Measurements from ENCODE around the gene VEGFA. TPM values are rescaled to one million over a fixed set of nuclear protein-coding genes. Genes with fewer than 3 reads are reported as not detected.

The VEGFA gene
- total RNA-seq, 2 experiments from 2014 or later = 64.6 to 72.8 TPM

DNA sequence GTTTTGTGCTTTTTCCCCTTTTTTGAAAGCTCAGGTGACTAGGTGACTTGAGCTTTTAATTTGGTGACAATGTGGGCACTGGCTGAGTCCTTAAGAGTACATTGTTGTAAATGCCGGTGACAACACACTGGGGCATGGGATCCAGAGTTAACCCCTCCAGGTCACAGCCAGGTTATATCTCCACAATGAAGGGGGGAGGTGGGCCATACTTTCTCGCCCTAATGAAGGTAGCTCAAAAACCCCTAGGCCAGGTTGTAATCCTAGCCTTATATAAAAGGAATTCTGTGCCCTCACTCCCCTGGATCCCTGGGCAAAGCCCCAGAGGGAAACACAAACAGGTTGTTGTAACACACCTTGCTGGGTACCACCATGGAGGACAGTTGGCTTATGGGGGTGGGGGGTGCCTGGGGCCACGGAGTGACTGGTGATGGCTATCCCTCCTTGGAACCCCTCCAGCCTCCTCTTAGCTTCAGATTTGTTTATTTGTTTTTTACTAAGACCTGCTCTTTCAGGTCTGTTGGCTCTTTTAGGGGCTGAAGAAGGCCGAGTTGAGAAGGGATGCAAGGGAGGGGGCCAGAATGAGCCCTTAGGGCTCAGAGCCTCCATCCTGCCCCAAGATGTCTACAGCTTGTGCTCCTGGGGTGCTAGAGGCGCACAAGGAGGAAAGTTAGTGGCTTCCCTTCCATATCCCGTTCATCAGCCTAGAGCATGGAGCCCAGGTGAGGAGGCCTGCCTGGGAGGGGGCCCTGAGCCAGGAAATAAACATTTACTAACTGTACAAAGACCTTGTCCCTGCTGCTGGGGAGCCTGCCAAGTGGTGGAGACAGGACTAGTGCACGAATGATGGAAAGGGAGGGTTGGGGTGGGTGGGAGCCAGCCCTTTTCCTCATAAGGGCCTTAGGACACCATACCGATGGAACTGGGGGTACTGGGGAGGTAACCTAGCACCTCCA is 2.2 kb upstream of the VEGFA start:
- ChIA-PET POLR2A (interaction anchor here (0.9 kb wide), 1 partner anchor 47 kb away, joined by 4 read pairs; no protein-coding TSS in a partner anchor), CTCF (interaction anchor here (0.6 to 4.4 kb wide), 21 partner anchors 15 to 404 kb away, joined by 3 to 46 read pairs (median 4); partner anchors contain the start of gene MRPS18A)
- DNase-seq = no peak
- Mint-ChIP-seq H3K4me1 (peaks cover 9% of the 10 kb centered on the region), H3K36me3 (ENCODE audit: low read depth) (peaks cover 12% of the 10 kb centered on the region), H3K27me3 (no peaks in the 10 kb centered on the region), H3K9me3 (ENCODE audit: low read depth) (no peaks in the 10 kb centered on the region), H3K27ac (no peak overlapping the region), H3K4me3 (no peak overlapping the region)
- ATAC-seq = no peak
- intact Hi-C loops (cut with DNase I, micrococcal nuclease) = loop anchor here in 1 of 2 experiments (5.0 kb wide), 1 partner anchor 81 kb away; the partner anchor contains the start of gene MRPS18A

DNA sequence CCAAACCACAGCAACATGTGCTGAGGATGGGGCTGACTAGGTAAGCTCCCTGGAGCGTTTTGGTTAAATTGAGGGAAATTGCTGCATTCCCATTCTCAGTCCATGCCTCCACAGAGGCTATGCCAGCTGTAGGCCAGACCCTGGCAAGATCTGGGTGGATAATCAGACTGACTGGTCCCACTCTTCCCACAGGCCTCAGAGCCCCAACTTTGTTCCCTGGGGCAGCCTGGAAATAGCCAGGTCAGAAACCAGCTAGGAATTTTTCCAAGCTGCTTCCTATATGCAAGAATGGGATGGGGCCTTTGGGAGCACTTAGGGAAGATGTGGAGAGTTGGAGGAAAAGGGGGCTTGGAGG is 1.5 kb upstream of the VEGFA start:
- H3K9me3 Mint-ChIP-seq (ENCODE audit: low read depth) = no peaks in the 10 kb centered on the region
- H3K4me3 Mint-ChIP-seq = no peak overlapping the region
- intact Hi-C loops (cut with DNase I, micrococcal nuclease) = loop anchor here in 1 of 2 experiments (5.0 kb wide), 1 partner anchor 81 kb away; the partner anchor contains the start of gene MRPS18A
- H3K36me3 Mint-ChIP-seq (ENCODE audit: low read depth) = peaks cover 18% of the 10 kb centered on the region
- peaks cover 16% of the 10 kb centered on the region for H3K4me1 Mint-ChIP-seq
- POLR2A ChIA-PET = interaction anchor here (0.9 kb wide), 1 partner anchor 47 kb away, joined by 4 read pairs; no protein-coding TSS in a partner anchor
- DNase-seq = no peak
- no peak overlapping the region for H3K27ac Mint-ChIP-seq
- CTCF ChIA-PET = interaction anchor here (0.6 to 4.4 kb wide), 20 partner anchors 8 to 619 kb away, joined by 3 to 46 read pairs (median 4); partner anchors contain the start of genes CDC5L and MRPS18A
- ATAC-seq = no peak
- peaks cover 3% of the 10 kb centered on the region for H3K27me3 Mint-ChIP-seq

DNA sequence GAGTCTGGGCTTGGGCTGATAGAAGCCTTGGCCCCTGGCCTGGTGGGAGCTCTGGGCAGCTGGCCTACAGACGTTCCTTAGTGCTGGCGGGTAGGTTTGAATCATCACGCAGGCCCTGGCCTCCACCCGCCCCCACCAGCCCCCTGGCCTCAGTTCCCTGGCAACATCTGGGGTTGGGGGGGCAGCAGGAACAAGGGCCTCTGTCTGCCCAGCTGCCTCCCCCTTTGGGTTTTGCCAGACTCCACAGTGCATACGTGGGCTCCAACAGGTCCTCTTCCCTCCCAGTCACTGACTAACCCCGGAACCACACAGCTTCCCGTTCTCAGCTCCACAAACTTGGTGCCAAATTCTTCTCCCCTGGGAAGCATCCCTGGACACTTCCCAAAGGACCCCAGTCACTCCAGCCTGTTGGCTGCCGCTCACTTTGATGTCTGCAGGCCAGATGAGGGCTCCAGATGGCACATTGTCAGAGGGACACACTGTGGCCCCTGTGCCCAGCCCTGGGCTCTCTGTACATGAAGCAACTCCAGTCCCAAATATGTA is 957 bp upstream of the VEGFA start:
- peaks cover 18% of the 10 kb centered on the region for H3K36me3 Mint-ChIP-seq (ENCODE audit: low read depth)
- H3K27me3 Mint-ChIP-seq = peaks cover 4% of the 10 kb centered on the region
- H3K4me3 Mint-ChIP-seq = peak overlapping the region; percentile 96
- H3K4me1 Mint-ChIP-seq = peaks cover 13% of the 10 kb centered on the region
- intact Hi-C loops (cut with DNase I, micrococcal nuclease) = loop anchor here (1.0 to 5.0 kb wide), 6 partner anchors 69 to 310 kb away; partner anchors contain the start of gene MRPS18A (in 1 of the 2)
- no peaks in the 10 kb centered on the region for H3K9me3 Mint-ChIP-seq (ENCODE audit: low read depth)
- no peak for DNase-seq
- ATAC-seq = no peak
- CTCF ChIA-PET = interaction anchor here (0.5 to 4.4 kb wide), 28 partner anchors 8 to 618 kb away, joined by 3 to 46 read pairs (median 3); partner anchors contain the start of genes CDC5L and MRPS18A
- POLR2A ChIA-PET = interaction anchor here (1.4 to 1.8 kb wide), 2 partner anchors 44 to 140 kb away, joined by 4 to 10 read pairs; partner anchors contain the start of gene GTPBP2
- peak overlapping the region; percentile 84 for H3K27ac Mint-ChIP-seq

DNA sequence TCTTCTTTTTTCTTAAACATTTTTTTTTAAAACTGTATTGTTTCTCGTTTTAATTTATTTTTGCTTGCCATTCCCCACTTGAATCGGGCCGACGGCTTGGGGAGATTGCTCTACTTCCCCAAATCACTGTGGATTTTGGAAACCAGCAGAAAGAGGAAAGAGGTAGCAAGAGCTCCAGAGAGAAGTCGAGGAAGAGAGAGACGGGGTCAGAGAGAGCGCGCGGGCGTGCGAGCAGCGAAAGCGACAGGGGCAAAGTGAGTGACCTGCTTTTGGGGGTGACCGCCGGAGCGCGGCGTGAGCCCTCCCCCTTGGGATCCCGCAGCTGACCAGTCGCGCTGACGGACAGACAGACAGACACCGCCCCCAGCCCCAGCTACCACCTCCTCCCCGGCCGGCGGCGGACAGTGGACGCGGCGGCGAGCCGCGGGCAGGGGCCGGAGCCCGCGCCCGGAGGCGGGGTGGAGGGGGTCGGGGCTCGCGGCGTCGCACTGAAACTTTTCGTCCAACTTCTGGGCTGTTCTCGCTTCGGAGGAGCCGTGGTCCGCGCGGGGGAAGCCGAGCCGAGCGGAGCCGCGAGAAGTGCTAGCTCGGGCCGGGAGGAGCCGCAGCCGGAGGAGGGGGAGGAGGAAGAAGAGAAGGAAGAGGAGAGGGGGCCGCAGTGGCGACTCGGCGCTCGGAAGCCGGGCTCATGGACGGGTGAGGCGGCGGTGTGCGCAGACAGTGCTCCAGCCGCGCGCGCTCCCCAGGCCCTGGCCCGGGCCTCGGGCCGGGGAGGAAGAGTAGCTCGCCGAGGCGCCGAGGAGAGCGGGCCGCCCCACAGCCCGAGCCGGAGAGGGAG is 580 bp downstream of the VEGFA start:
- CTCF ChIA-PET = interaction anchor here (0.6 to 4.4 kb wide), 20 partner anchors 10 to 309 kb away, joined by 3 to 46 read pairs (median 6); no protein-coding TSS in a partner anchor
- peak; percentile 6 for ATAC-seq
- Mint-ChIP-seq H3K27me3 (peaks cover 4% of the 10 kb centered on the region), H3K36me3 (ENCODE audit: low read depth) (peaks cover 24% of the 10 kb centered on the region), H3K4me3 (peak overlapping the region; percentile 96), H3K4me1 (peaks cover 25% of the 10 kb centered on the region), H3K27ac (peak overlapping the region; percentile 91), H3K9me3 (ENCODE audit: low read depth) (no peaks in the 10 kb centered on the region)
- DNase-seq = peak; percentile 69
- POLR2A ChIA-PET = interaction anchor here (1.1 to 1.8 kb wide), 6 partner anchors 8 to 476 kb away, joined by 3 to 10 read pairs (median 4); partner anchors contain the start of genes GTPBP2 and HSP90AB1
- intact Hi-C loops (cut with DNase I, micrococcal nuclease) = loop anchor here (1.0 to 10.0 kb wide), 16 partner anchors 46 to 616 kb away; partner anchors contain the start of genes HSP90AB1 (in 2 of the 2), AARS2 (in 1 of the 2), ABCC10 (in 1 of the 2) and CDC5L (in 1 of the 2)

DNA sequence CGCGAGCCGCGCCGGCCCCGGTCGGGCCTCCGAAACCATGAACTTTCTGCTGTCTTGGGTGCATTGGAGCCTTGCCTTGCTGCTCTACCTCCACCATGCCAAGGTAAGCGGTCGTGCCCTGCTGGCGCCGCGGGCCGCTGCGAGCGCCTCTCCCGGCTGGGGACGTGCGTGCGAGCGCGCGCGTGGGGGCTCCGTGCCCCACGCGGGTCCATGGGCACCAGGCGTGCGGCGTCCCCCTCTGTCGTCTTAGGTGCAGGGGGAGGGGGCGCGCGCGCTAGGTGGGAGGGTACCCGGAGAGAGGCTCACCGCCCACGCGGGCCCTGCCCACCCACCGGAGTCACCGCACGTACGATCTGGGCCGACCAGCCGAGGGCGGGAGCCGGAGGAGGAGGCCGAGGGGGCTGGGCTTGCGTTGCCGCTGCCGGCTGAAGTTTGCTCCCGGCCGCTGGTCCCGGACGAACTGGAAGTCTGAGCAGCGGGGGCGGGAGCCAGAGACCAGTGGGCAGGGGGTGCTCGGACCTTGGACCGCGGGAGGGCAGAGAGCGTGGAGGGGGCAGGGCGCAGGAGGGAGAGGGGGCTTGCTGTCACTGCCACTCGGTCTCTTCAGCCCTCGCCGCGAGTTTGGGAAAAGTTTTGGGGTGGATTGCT is 1.3 kb downstream of the VEGFA start:
- peaks cover 28% of the 10 kb centered on the region for H3K36me3 Mint-ChIP-seq (ENCODE audit: low read depth)
- DNase-seq (peak; percentile 84), ATAC-seq (peak; percentile 18)
- ChIA-PET CTCF (interaction anchor here (1.1 to 4.4 kb wide), 6 partner anchors 11 to 308 kb away, joined by 3 to 46 read pairs (median 18); no protein-coding TSS in a partner anchor), POLR2A (interaction anchor here (1.2 to 1.8 kb wide), 3 partner anchors 47 to 476 kb away, joined by 4 to 10 read pairs (median 4); partner anchors contain the start of gene HSP90AB1)
- H3K4me1 Mint-ChIP-seq = peaks cover 27% of the 10 kb centered on the region
- H3K9me3 Mint-ChIP-seq (ENCODE audit: low read depth) = no peaks in the 10 kb centered on the region
- peak overlapping the region; percentile 96 for H3K4me3 Mint-ChIP-seq
- intact Hi-C loops (cut with DNase I, micrococcal nuclease) = loop anchor here (1.0 to 10.0 kb wide), 14 partner anchors 47 to 615 kb away; partner anchors contain the start of genes HSP90AB1 (in 2 of the 2), AARS2 (in 1 of the 2), ABCC10 (in 1 of the 2) and CDC5L (in 1 of the 2)
- peak overlapping the region; percentile 67 for H3K27ac Mint-ChIP-seq
- peaks cover 4% of the 10 kb centered on the region for H3K27me3 Mint-ChIP-seq

DNA sequence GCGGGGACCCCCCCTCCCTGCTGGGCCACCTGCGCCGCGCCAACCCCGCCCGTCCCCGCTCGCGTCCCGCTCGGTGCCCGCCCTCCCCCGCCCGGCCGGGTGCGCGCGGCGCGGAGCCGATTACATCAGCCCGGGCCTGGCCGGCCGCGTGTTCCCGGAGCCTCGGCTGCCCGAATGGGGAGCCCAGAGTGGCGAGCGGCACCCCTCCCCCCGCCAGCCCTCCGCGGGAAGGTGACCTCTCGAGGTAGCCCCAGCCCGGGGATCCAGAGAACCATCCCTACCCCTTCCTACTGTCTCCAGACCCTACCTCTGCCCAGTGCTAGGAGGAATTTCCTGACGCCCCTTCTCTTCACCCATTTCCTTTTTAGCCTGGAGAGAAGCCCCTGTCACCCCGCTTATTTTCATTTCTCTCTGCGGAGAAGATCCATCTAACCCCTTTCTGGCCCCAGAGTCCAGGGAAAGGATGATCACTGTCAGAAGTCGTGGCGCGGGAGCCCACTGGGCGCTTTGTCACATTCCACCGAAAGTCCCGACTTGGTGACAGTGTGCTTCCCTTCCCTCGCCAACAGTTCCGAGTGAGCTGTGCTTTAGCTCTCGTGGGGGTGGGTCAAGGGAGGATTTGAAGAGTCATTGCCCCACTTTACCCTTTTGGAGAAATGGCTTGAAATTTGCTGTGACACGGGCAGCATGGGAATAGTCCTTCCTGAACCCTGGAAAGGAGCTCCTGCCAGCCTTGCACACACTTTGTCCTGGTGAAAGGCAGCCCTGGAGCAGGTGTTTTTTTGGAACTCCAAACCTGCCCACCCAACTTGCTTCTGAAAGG is 2.1 kb downstream of the VEGFA start:
- ChIA-PET CTCF (interaction anchor here (0.8 to 4.5 kb wide), 8 partner anchors 32 to 306 kb away, joined by 3 to 37 read pairs (median 4); no protein-coding TSS in a partner anchor), POLR2A (no interaction called here)
- peak overlapping the region; percentile 96 for H3K4me3 Mint-ChIP-seq
- ATAC-seq = peak; percentile 37
- peak; percentile 87 for DNase-seq
- peaks cover 4% of the 10 kb centered on the region for H3K27me3 Mint-ChIP-seq
- peak overlapping the region; percentile 88 for H3K27ac Mint-ChIP-seq
- no peaks in the 10 kb centered on the region for H3K9me3 Mint-ChIP-seq (ENCODE audit: low read depth)
- peaks cover 27% of the 10 kb centered on the region for H3K4me1 Mint-ChIP-seq
- H3K36me3 Mint-ChIP-seq (ENCODE audit: low read depth) = peaks cover 35% of the 10 kb centered on the region
- intact Hi-C loops (cut with DNase I, micrococcal nuclease) = loop anchor here (1.0 to 10.0 kb wide), 14 partner anchors 47 to 615 kb away; partner anchors contain the start of genes HSP90AB1 (in 2 of the 2), AARS2 (in 1 of the 2), ABCC10 (in 1 of the 2) and CDC5L (in 1 of the 2)

DNA sequence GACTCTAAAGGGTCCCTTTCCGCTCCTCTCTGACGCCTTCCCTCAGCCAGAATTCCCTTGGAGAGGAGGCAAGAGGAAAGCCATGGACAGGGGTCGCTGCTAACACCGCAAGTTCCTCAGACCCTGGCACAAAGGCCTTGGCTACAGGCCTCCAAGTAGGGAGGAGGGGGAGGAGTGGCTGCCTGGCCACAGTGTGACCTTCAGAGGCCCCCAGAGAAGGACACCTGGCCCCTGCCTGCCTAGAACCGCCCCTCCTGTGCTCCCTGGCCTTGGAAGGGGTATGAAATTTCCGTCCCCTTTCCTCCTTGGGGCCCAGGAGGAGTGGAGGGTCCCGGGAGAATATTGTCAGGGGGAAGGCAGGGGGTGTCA is 2.7 kb downstream of the VEGFA start:
- intact Hi-C loops (cut with DNase I, micrococcal nuclease) = loop anchor here (1.0 to 10.0 kb wide), 7 partner anchors 105 to 542 kb away; partner anchors contain the start of genes AARS2 (in 1 of the 2), HSP90AB1 (in 1 of the 2), POLR1C (in 1 of the 2) and TJAP1 (in 1 of the 2)
- H3K9me3 Mint-ChIP-seq (ENCODE audit: low read depth) = no peaks in the 10 kb centered on the region
- peaks cover 4% of the 10 kb centered on the region for H3K27me3 Mint-ChIP-seq
- H3K4me3 Mint-ChIP-seq = peak overlapping the region; percentile 96
- no peak for ATAC-seq
- peak; percentile 27 for DNase-seq
- CTCF ChIA-PET = interaction anchor here (0.6 to 4.5 kb wide), 13 partner anchors 10 to 306 kb away, joined by 3 to 37 read pairs (median 3); no protein-coding TSS in a partner anchor
- peaks cover 39% of the 10 kb centered on the region for H3K36me3 Mint-ChIP-seq (ENCODE audit: low read depth)
- peaks cover 27% of the 10 kb centered on the region for H3K4me1 Mint-ChIP-seq
- peak overlapping the region; percentile 88 for H3K27ac Mint-ChIP-seq
- POLR2A ChIA-PET = interaction anchor here (1.0 kb wide), 1 partner anchor 48 kb away, joined by 5 read pairs; no protein-coding TSS in a partner anchor

DNA sequence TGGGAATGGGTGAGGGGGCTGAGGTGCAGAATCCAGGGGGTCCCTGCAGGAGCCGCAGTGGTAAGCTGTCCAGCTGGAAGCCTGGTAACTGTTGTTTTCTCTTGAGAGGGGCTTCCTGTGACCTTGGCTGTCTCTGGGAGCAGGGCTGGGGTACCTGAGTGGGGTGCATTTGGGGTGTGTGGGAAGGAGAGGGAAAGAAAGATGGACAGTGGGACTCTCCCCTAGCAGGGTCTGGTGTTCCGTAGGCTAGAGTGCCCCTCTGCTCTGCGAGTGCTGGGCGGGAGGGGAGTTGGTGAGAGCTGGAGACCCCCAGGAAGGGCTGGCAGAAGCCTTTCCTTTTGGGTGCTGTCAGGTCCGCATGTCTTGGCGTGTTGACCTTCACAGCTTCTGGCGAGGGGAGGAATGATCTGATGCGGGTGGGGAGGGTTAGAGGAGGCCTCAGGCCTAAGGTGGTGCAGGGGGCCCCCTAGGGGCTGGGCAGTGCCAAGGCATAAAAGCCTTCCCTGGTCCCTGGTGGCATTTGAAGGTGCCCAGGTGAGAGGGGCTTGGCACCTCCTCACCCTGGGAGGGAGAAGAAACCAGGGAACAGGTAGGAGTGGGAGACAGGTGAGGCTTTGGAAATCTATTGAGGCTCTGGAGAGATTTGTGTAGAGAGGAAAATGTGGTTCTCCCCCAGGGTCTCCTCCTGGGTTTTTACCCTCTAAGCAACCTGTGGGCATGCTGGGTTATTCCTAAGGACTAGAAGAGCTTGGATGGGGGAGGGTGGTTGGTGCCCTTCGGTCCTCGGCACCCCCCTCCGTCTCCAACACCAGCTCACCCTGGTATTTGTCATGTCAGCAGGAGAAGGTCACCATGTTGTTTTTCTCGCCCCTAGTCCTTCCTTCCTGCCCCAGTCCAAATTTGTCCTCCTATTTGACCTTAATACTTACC is 3.3 kb downstream of the VEGFA start:
- Mint-ChIP-seq H3K27ac (peak overlapping the region; percentile 76), H3K9me3 (ENCODE audit: low read depth) (no peaks in the 10 kb centered on the region), H3K4me1 (peaks cover 27% of the 10 kb centered on the region), H3K36me3 (ENCODE audit: low read depth) (peaks cover 44% of the 10 kb centered on the region), H3K4me3 (peak overlapping the region; percentile 96), H3K27me3 (peaks cover 4% of the 10 kb centered on the region)
- CTCF ChIA-PET = interaction anchor here (0.6 to 4.5 kb wide), 26 partner anchors 8 to 474 kb away, joined by 3 to 37 read pairs (median 4); no protein-coding TSS in a partner anchor
- ATAC-seq = peak; percentile 35
- intact Hi-C loops (cut with DNase I, micrococcal nuclease) = loop anchor here (1.0 to 10.0 kb wide), 7 partner anchors 106 to 541 kb away; partner anchors contain the start of genes AARS2 (in 1 of the 2), HSP90AB1 (in 1 of the 2), POLR1C (in 1 of the 2) and TJAP1 (in 1 of the 2)
- DNase-seq = peak; percentile 79
- POLR2A ChIA-PET = interaction anchor here (1.0 kb wide), 1 partner anchor 49 kb away, joined by 5 read pairs; no protein-coding TSS in a partner anchor

Data from activated CD4-positive, alpha-beta T cell treated with anti-CD3 and anti-CD28 coated beads for 36 hours (primary cell).